Right renal pelvis (tissue), 4 donors: Measurements from ENCODE around the gene CMIP. TPM values are rescaled to one million over a fixed set of nuclear protein-coding genes. Genes with fewer than 3 reads are reported as not detected.

ENCODE experiments used
- DNase-seq, 4 donors: peaks; one replicate each; pipeline ENCODE4 v3.0.0-alpha.2; 2013; ENCODE audit warnings: low read depth in 4 of 4, low spot score in 3 of 4, missing footprints in 1 of 4
- polyA plus RNA-seq, 4 donors: library from polyadenylated mRNA; unstranded; fragments of 120-200 nt; gene quantifications; one replicate each; pipeline ENCODE4 v1.2.1, GENCODE V29; 2013; ENCODE audit not compliant: insufficient read length in 4 of 4

CMIP gene
- polyA plus RNA-seq, 4 donors = 40.6 to 46.2 (median 44.5) TPM

- DNase-seq = no peak
Observed at GRCh38 chr16:81526935-81527334, 82.3 kb downstream of the CMIP start.

- no peak for DNase-seq
Observed at GRCh38 chr16:81527477-81528178, 83.0 kb downstream of the CMIP start.

- no peak for DNase-seq
Observed at GRCh38 chr16:81528256-81528655, 83.6 kb downstream of the CMIP start.

- DNase-seq = no peak
Observed at GRCh38 chr16:81530296-81530721, 85.7 kb downstream of the CMIP start.

- DNase-seq = no peak
Observed at GRCh38 chr16:81530814-81531213, 86.2 kb downstream of the CMIP start.

- DNase-seq = no peak
Observed at GRCh38 chr16:81531419-81531821, 86.8 kb downstream of the CMIP start.

GRCh38 chr16:81532491-81533174, 88.0 kb downstream of the CMIP start:
- DNase-seq = peak in 3 of 4 donors; percentile 72 to 82 (median 81)

GRCh38 chr16:81533175-81533507, 88.5 kb downstream of the CMIP start:
- no peak for DNase-seq

- no peak for DNase-seq
Observed at GRCh38 chr16:81535679-81536360, 91.2 kb downstream of the CMIP start.

GRCh38 chr16:81536648-81537047, 92.0 kb downstream of the CMIP start:
- no peak for DNase-seq

GRCh38 chr16:81537721-81538561, 93.3 kb downstream of the CMIP start:
- no peak for DNase-seq

GRCh38 chr16:81539009-81539758, 94.6 kb downstream of the CMIP start:
- DNase-seq = no peak

GRCh38 chr16:81539759-81540472, 95.3 kb downstream of the CMIP start:
- DNase-seq = no peak

- no peak for DNase-seq
Observed at GRCh38 chr16:81541314-81541713, 96.7 kb downstream of the CMIP start.

- DNase-seq = no peak
Observed at GRCh38 chr16:81542609-81543570, 98.3 kb downstream of the CMIP start.

- DNase-seq = no peak
Observed at GRCh38 chr16:81543571-81543970, 99.0 kb downstream of the CMIP start.

GRCh38 chr16:81544261-81544660, 99.7 kb downstream of the CMIP start:
- DNase-seq = no peak

- no peak for DNase-seq
Observed at GRCh38 chr16:81544700-81545271, 100.2 kb downstream of the CMIP start.
